ENCODE results near the gene FHDC1. TPM values are rescaled to one million over a fixed set of nuclear protein-coding genes. Genes with fewer than 3 reads are reported as not detected.

FHDC1 gene
- total RNA-seq, 4 donors from 2014 or later = 21.9 to 39.6 (median 28.7) TPM

DNA sequence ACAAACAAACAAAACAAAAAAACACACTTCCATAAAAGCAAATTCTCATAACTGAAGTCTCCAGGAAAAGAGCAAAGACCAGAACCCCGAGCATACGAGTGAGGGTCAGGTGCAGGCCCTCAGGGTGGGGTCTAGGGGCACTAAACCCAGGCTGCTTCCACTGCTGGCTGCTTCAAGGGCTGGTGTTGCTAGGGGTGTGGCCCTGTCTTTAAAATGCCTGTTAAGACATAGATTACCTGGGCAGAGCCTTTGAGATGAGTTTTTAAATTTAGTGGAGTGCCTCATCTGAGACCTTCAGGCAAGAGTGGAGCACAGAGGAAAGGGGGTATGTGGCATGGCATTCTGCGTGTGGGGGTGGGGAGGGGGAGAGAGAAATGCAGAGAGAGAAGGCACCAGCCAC is 87.0 kb downstream of the FHDC1 start:
- Histone ChIP-seq H3K36me3 (no peaks in the 10 kb centered on the region), H3K9me3 (no peaks in the 10 kb centered on the region), H3K4me1 (peaks cover 16% of the 10 kb centered on the region), H3K27me3 (no peaks in the 10 kb centered on the region), H3K27ac (peak overlapping the region; percentile 76), H3K4me3 (no peak overlapping the region)
- DNase-seq (ENCODE audit: low spot score in 2 of 2) = no peak
- WGBS = 39% methylated on average over 3 of the region's 3 CpGs
- TF ChIP-seq, protein P1, sequence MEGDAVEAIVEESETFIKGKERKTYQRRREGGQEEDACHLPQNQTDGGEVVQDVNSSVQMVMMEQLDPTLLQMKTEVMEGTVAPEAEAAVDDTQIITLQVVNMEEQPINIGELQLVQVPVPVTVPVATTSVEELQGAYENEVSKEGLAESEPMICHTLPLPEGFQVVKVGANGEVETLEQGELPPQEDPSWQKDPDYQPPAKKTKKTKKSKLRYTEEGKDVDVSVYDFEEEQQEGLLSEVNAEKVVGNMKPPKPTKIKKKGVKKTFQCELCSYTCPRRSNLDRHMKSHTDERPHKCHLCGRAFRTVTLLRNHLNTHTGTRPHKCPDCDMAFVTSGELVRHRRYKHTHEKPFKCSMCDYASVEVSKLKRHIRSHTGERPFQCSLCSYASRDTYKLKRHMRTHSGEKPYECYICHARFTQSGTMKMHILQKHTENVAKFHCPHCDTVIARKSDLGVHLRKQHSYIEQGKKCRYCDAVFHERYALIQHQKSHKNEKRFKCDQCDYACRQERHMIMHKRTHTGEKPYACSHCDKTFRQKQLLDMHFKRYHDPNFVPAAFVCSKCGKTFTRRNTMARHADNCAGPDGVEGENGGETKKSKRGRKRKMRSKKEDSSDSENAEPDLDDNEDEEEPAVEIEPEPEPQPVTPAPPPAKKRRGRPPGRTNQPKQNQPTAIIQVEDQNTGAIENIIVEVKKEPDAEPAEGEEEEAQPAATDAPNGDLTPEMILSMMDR (IDR thresholded peaks at IDR 0.05) = no peak
- TF ChIP-seq EP300 (IDR thresholded peaks at IDR 0.05) = no peak
- no peak for TF ChIP-seq POLR2A (IDR thresholded peaks at IDR 0.05)
- TF ChIP-seq POLR2AphosphoS5 (IDR thresholded peaks at IDR 0.05) = no peak

DNA sequence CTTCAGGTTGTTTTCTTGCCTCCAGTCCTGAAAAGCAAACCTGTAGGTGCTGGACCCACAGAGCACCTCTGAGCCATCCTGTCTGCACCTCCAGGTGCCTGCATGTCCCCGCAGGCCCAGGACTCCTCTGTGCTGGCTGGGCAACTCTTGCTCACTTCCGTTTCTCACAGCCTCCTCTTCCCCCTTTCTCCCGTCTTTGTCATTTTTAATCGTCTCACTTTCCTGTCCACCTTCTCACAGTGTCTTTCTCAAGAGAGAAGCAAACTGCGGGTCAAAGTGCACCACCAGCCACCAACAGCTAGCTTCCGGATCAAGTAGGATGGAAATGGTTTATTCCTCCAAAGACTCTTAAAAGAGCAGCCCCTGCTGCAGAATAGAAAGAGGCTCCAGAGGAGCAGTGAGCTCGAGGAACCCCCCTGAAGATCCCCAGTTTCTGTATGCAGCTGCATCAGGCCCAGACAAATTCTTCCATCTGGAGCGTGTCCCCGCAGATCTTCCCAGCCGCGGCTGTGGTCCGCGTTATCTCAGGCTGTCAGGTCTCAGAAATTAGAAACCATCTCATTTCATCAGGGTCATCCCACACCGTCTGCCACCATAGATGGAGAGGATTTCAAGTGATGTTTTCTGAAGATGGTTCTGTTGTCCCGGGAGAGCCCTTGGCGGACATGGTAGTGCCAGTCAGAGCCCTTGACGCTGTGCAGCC is 87.7 kb downstream of the FHDC1 start:
- TF ChIP-seq POLR2AphosphoS5 (IDR thresholded peaks at IDR 0.05) (no peak), EP300 (IDR thresholded peaks at IDR 0.05) (no peak), POLR2A (IDR thresholded peaks at IDR 0.05) (no peak)
- TF ChIP-seq, protein P1 (IDR thresholded peaks at IDR 0.05) = no peak
- H3K36me3 ChIP-seq = no peaks in the 10 kb centered on the region
- H3K4me3 ChIP-seq = no peak overlapping the region
- no peaks in the 10 kb centered on the region for H3K27me3 ChIP-seq
- WGBS = 53% methylated on average over 17 of the region's 17 CpGs
- H3K27ac ChIP-seq = peak overlapping the region; percentile 76
- no peak for DNase-seq (ENCODE audit: low spot score in 2 of 2)
- no peaks in the 10 kb centered on the region for H3K9me3 ChIP-seq
- H3K4me1 ChIP-seq = peaks cover 16% of the 10 kb centered on the region

DNA sequence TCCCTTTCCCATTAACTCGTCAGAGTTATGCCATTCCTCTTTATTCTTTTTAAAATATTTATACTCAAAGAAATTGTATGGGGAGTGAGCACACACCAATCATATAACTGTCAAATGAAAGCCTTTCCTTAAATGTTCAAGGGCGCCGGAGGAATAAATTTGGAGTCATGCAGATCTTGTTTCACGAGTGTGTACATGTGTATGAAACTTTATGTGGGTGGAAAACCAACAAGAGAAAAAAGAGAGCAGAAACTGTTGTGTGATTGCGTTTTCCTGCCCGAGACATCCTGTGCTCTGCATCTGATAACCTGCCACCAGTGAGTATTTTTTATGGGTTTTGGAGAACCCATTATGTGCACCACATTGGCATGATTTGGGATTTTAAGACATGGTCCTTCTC is 88.3 kb downstream of the FHDC1 start:
- WGBS = 48% methylated on average over 6 of the region's 6 CpGs
- no peaks in the 10 kb centered on the region for H3K36me3 ChIP-seq
- H3K4me1 ChIP-seq = peaks cover 16% of the 10 kb centered on the region
- DNase-seq (ENCODE audit: low spot score in 2 of 2) = no peak
- no peak overlapping the region for H3K4me3 ChIP-seq
- peaks cover 5% of the 10 kb centered on the region for H3K9me3 ChIP-seq
- peak overlapping the region; percentile 53 for H3K27ac ChIP-seq
- no peaks in the 10 kb centered on the region for H3K27me3 ChIP-seq
- no peak for TF ChIP-seq EP300 (IDR thresholded peaks at IDR 0.05)
- TF ChIP-seq POLR2A (IDR thresholded peaks at IDR 0.05) = no peak
- TF ChIP-seq, protein P1 (IDR thresholded peaks at IDR 0.05) = no peak
- no peak for TF ChIP-seq POLR2AphosphoS5 (IDR thresholded peaks at IDR 0.05)

DNA sequence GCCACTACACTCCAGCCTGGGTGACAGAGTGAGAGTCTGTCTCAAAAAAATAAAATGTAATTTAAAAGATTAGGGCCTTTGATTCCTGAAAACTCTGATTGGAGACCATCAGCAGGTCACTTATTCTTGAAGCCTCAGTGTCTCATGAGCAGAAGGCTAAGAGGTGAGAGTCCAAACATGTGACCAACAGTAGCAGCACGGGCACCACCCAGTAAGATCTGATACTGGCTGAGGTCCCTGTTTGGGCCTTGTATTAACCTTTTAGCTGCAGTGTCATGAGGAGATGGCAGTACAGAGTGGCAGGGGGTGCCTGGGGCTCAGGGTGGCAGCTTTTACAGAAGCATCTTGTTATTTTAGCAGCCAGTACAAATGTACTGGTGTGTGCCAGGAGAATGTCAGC is 89.3 kb downstream of the FHDC1 start:
- DNase-seq (ENCODE audit: low spot score in 2 of 2) = no peak
- TF ChIP-seq POLR2A (IDR thresholded peaks at IDR 0.05) = no peak
- TF ChIP-seq EP300 (IDR thresholded peaks at IDR 0.05) = no peak
- TF ChIP-seq POLR2AphosphoS5 (IDR thresholded peaks at IDR 0.05) = no peak
- TF ChIP-seq, protein P1 (IDR thresholded peaks at IDR 0.05) = no peak
- no peak overlapping the region for H3K4me3 ChIP-seq
- no peak overlapping the region for H3K27ac ChIP-seq
- no peaks in the 10 kb centered on the region for H3K36me3 ChIP-seq
- H3K4me1 ChIP-seq = peaks cover 16% of the 10 kb centered on the region
- WGBS = 21% methylated on average over 1 of the region's 1 CpG
- no peaks in the 10 kb centered on the region for H3K27me3 ChIP-seq
- peaks cover 5% of the 10 kb centered on the region for H3K9me3 ChIP-seq

DNA sequence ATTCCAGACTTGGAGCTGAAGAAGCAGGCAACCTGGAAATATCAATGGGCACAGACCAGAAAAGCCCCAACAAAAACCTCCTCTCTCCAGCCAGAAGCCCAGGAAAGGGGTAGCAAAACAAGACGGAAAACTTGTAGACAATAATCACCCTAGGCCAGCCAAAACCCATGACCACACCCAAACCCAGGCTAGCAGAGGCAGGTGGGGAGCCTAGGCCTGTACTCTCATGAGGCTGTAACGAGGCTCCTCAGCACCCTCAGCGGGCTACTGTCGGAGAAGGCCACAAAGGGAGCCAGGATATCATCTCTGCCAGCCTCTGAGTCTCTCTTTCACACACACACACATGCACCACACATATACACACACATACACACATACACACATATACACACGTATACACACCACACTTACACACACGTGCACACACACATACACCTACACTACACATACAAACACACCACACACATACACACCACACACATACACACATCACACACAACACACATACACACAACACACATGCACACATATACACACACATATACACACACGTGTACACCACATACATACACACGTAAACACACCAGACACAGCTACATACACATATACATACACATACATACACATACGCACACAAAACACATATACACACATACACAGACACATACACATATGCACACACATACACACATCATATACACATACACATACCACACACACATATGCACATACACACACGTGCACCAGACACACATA is 90.6 kb downstream of the FHDC1 start:
- peaks cover 5% of the 10 kb centered on the region for H3K9me3 ChIP-seq
- TF ChIP-seq POLR2A (IDR thresholded peaks at IDR 0.05) = no peak
- TF ChIP-seq, protein P1 (IDR thresholded peaks at IDR 0.05) = no peak
- no peak for TF ChIP-seq EP300 (IDR thresholded peaks at IDR 0.05)
- TF ChIP-seq POLR2AphosphoS5 (IDR thresholded peaks at IDR 0.05) = no peak
- H3K36me3 ChIP-seq = no peaks in the 10 kb centered on the region
- H3K27ac ChIP-seq = no peak overlapping the region
- H3K4me3 ChIP-seq = no peak overlapping the region
- WGBS = 66% methylated on average over 10 of the region's 10 CpGs
- no peak for DNase-seq (ENCODE audit: low spot score in 2 of 2)
- no peaks in the 10 kb centered on the region for H3K27me3 ChIP-seq
- peaks cover 14% of the 10 kb centered on the region for H3K4me1 ChIP-seq
